ENCODE results near the gene PRKAG1.

Gene PRKAG1

DNA sequence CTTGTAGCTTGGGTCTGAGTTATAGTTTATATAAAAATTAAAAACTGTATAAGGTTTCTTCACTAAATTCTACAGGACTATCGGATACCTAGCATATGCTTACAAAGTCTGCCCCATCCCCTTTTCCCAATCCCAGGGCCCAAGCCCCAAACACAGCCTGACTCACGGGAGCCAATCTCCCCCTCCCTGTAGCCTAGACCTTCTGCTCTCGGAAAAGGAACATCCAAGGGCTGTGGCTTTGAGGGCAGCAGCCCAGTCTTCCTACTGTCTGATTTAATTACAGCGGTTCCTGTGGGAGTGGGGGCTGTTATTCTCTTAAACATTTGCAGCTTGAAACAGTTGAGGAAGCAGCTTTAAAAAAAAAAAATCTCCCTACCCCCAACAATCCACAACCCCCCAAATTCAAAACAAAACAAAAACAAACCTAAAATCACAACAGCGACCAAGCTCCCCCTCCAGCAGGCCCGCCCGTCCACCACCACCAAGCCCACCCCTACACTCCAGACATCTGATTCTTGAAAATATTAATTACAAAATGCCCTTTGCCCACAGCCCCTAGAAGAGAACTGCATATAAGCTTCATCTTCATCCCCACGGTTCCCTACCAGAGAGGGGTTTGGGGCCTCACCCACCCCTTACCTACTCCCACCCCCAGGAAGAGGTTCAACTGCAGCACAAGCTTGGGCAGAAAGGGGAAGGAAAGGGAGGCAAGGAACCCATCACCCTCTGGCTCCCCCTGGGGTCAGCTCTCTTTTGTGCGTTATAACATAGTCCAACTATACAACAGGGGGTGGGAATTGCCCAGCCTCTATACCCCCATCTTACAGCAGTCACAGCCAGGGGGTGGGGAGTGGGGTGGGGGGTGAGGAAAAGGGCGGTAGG, 1.1 kb upstream of the PRKAG1 start:
- TF ChIP-seq SIN3A (IDR thresholded peaks at IDR 0.05; ENCODE audit: borderline replicate concordance, insufficient read depth, low read length) (0 out of 2 replicates have a peak, but pooled peaks have one; percentile 18), FOXP2 (optimal IDR thresholded peaks at IDR 0.05; ENCODE audit: borderline replicate concordance, extremely low read depth, extremely low read length, insufficient read depth) (no peak), TAF1 (IDR thresholded peaks at IDR 0.05; ENCODE audit: borderline replicate concordance, insufficient read depth, low read length) (no peak), POLR2AphosphoS5 (IDR thresholded peaks at IDR 0.05; ENCODE audit: low read depth, low read length) (no peak), REST (IDR thresholded peaks at IDR 0.05; ENCODE audit: insufficient read depth in 1 of 2, low read depth in 2 of 2, low read length in 2 of 2) (peak in 1 of 2 experiments; percentile 57; a peak in 1 of 4 replicates)

- no peak for TF ChIP-seq SIN3A (IDR thresholded peaks at IDR 0.05; ENCODE audit: borderline replicate concordance, insufficient read depth, low read length)
Observed at GRCh38 chr12:49019120-49019430, 499 bp upstream of the PRKAG1 start.

DNA sequence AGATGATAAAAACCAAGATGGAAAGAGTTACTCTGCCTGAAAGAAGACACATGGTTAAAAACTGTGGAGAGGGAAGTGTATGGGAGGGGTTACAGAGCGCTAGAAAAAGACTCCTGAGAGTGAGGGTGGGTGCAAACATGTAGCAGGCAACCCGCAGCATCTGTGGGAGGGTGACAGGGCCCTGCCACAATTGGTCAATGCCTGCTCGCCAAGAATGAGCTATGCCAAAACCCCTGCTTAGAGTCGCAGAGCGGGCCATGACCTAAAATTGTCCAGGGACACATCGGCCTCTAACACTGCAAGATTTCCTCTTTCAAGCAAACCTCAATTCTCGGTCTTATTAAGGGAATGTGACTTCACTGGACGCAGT, 700 bp downstream of the PRKAG1 start:
- TF ChIP-seq POLR2AphosphoS5 (IDR thresholded peaks at IDR 0.05; ENCODE audit: low read depth, low read length): no peak; the same call in 1 of the 2 replicates
- no peak for TF ChIP-seq FOXP2 (optimal IDR thresholded peaks at IDR 0.05; ENCODE audit: borderline replicate concordance, extremely low read depth, extremely low read length, insufficient read depth)
- no peak for TF ChIP-seq REST (IDR thresholded peaks at IDR 0.05; ENCODE audit: insufficient read depth in 1 of 2, low read depth in 2 of 2, low read length in 2 of 2)
- TF ChIP-seq TAF1 (IDR thresholded peaks at IDR 0.05; ENCODE audit: borderline replicate concordance, insufficient read depth, low read length): no peak
- no peak for TF ChIP-seq SIN3A (IDR thresholded peaks at IDR 0.05; ENCODE audit: borderline replicate concordance, insufficient read depth, low read length)

GRCh38 chr12:49015196-49015595, 3.4 kb downstream of the PRKAG1 start:
- TF ChIP-seq REST (IDR thresholded peaks at IDR 0.05; ENCODE audit: insufficient read depth in 1 of 2, low read depth in 2 of 2, low read length in 2 of 2) (no peak), TAF1 (IDR thresholded peaks at IDR 0.05; ENCODE audit: borderline replicate concordance, insufficient read depth, low read length) (no peak), FOXP2 (optimal IDR thresholded peaks at IDR 0.05; ENCODE audit: borderline replicate concordance, extremely low read depth, extremely low read length, insufficient read depth) (no peak), SIN3A (IDR thresholded peaks at IDR 0.05; ENCODE audit: borderline replicate concordance, insufficient read depth, low read length) (no peak), POLR2AphosphoS5 (IDR thresholded peaks at IDR 0.05; ENCODE audit: low read depth, low read length) (no peak)

DNA sequence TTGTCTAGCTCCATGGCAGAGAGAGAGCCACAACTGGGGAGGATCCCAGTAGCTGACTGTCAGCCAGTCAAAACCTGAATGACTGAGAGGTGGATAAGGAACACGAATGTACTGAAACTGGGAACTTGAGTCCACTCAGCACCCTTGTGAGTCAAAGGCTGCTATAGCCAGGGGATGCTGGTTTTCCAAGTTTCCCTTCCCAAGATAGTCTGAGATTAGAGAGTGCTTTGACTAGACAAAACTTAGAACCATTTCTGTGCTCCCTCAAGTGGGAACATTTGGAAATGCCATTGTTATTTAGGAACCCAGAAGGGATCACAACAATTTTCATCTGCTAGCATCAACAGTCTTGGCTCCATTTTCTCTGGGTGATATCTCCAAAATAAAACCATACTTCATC, 4.0 kb downstream of the PRKAG1 start:
- TF ChIP-seq SIN3A (IDR thresholded peaks at IDR 0.05; ENCODE audit: borderline replicate concordance, insufficient read depth, low read length) (no peak), REST (IDR thresholded peaks at IDR 0.05; ENCODE audit: insufficient read depth in 1 of 2, low read depth in 2 of 2, low read length in 2 of 2) (no peak), TAF1 (IDR thresholded peaks at IDR 0.05; ENCODE audit: borderline replicate concordance, insufficient read depth, low read length) (no peak), FOXP2 (optimal IDR thresholded peaks at IDR 0.05; ENCODE audit: borderline replicate concordance, extremely low read depth, extremely low read length, insufficient read depth) (no peak), POLR2AphosphoS5 (IDR thresholded peaks at IDR 0.05; ENCODE audit: low read depth, low read length) (no peak)
